Heart left ventricle (tissue), 16 donors: Measurements from ENCODE around the gene AFAP1L2. TPM values are rescaled to one million over a fixed set of nuclear protein-coding genes. Genes with fewer than 3 reads are reported as not detected.

Source experiments
- ATAC-seq, 4 donors: fragments of 200-7000 bp; cut with Tn5 transposase; one replicate each; pipeline ENCODE4 v1.9.1; 2020 to 2022; ENCODE audit warnings: moderate library complexity in 4 of 4, mild to moderate bottlenecking in 3 of 4, moderate number of reproducible peaks in 1 of 4
- DNase-seq, 5 donors: peaks; one replicate each; pipeline ENCODE4 v3.0.0-alpha.2; 2020
- H3K27ac ChIP-seq, 12 donors: fragments of 200-600 bp; sonication (generic) in 4 of 12; one replicate each; pipeline versions ENCODE4 v1.5.0 to v1.8.0; 2016 to 2022; ENCODE audit warnings: mild to moderate bottlenecking in 2 of 12
- H3K27me3 ChIP-seq, 9 donors: fragments of 200-600 bp; sonication (generic) in 2 of 9; one replicate each; pipeline versions ENCODE4 v1.5.1 to v1.8.0; 2016 to 2022; ENCODE audit warnings: mild to moderate bottlenecking in 3 of 9
- H3K36me3 ChIP-seq, 9 donors: fragments of 200-600 bp; sonication (generic) in 2 of 9; one replicate each; pipeline versions ENCODE4 v1.5.0 to v1.8.0; 2018 to 2022; ENCODE audit warnings: mild to moderate bottlenecking in 2 of 9
- H3K4me1 ChIP-seq, 12 donors: fragments of 200-600 bp; sonication (generic) in 4 of 12; one replicate each; pipeline versions ENCODE4 v1.5.0 to v1.8.0; 2016 to 2022; ENCODE audit warnings: mild to moderate bottlenecking in 3 of 12
- H3K4me3 ChIP-seq, 12 donors: fragments of 200-600 bp; sonication (generic) in 4 of 12; one replicate each; pipeline versions ENCODE4 v1.5.0 to v1.8.0; 2017 to 2022; ENCODE audit warnings: mild to moderate bottlenecking in 9 of 12, moderate library complexity in 4 of 12
- H3K9me3 ChIP-seq, 12 donors: fragments of 200-600 bp; sonication (generic) in 4 of 12; one replicate each; pipeline versions ENCODE4 v1.5.0 to v1.8.0; 2016 to 2022; ENCODE audit warnings: mild to moderate bottlenecking in 1 of 12
- CTCF ChIP-seq, 12 donors: fragments of 200-600 bp; sonication (generic) in 4 of 12; IDR thresholded peaks; one replicate each; pipeline versions ENCODE4 v1.5.0 to v1.8.0; 2018 to 2022; ENCODE audit warnings: antibody characterized with exemption in 12 of 12, mild to moderate bottlenecking in 5 of 12
- POLR2A ChIP-seq, 2 donors: fragments of 450-650 bp; IDR thresholded peaks; one replicate each; pipeline ENCODE4 v1.6.1; 2017; ENCODE audit warnings: antibody characterized with exemption in 2 of 2, mild to moderate bottlenecking in 2 of 2, moderate library complexity in 2 of 2
- WGBS, 4 donors: extraction: QIAGEN DNeasy Blood & Tissue Kit in 2 of 4; methylation state at CpG; one replicate each; pipeline versions ENCODE4 v1.1.5 to v1.1.7; 2013 to 2018; 5-methylcytosine and 5-hydroxymethylcytosine counted together
- intact Hi-C, 10 donors: fragments of 100-400 bp; cut with DNase I; formaldehyde crosslinking; loops; one replicate each; pipeline versions ENCODE4 v1.11.1 to v1.14.2; 2022
- polyA plus RNA-seq, 2 donors: library from polyadenylated mRNA; stranded (reverse); fragments of 200-250 nt; gene quantifications; one replicate each; pipeline ENCODE4 v1.2.3, GENCODE V29; 2013
- total RNA-seq, 9 donors: library from RNA; depleted of rRNA in 2 of 9; stranded (reverse); fragments of >200 nt in 2 of 9; fragmentation: NEBNext Ultra II Directional in 3 of 9; extraction: Animal tissue kit (Norgen Biotek cat#: 25700) in 3 of 9; gene quantifications; one replicate each; pipeline versions ENCODE4 v1.1.0 to v1.2.4, GENCODE V29; 2016 to 2023
- donor health status: ischemic (EF 13 %, LVEDD 7.1; RV severe dilation, severe dysfunction).
- donor health status: healthy with polysubstance abuse.
- donor health status: DM: no; HTN: yes; CAD: no.
- donor health status: DM: no; HTN: no; CAD: no.
- donor health status: ischemic (EF 25% LVEDD 6.9; RV normal size, moderate dysfunction).
- donor health status: ischemic (EF 25% LVEDD 5.7; RV mildly dilated, moderate dysfunction).
- donor health status: healthy.
- donor health status: DM: yes; HTN: yes; CAD: no.
- donor health status: ischemic (EF 35%, LVEDD 5.7; RV mildly dilated, moderate dysfunction).
- donor health status: nonischemic (EF 11% LVEDD 7.7; RV severe dilation, severe dysfunction).
- donor health status: DM: yes; HTN: yes; CAD: no.
- donor health status: PGD.
- donor health status: ischemic (EF 29% LVEDD 5.4; RV normal size, mild dysfunction).
- donor health status: nonischemic (EF 23%, LVEDD 6.1; RV moderate dilation, normal function).

The AFAP1L2 gene
- total and polyA plus RNA-seq, 11 donors = 2.8 to 8.2 (median 4.3) TPM

- Histone ChIP-seq H3K4me3 (no peak overlapping the region), H3K27me3 (no peaks in the 10 kb centered on the region), H3K9me3 (no peaks in the 10 kb centered on the region), H3K36me3 (peaks cover 0 to 100% (median 74%) of the 10 kb centered on the region in 9 donors), H3K27ac (no peak overlapping the region), H3K4me1 (peaks cover 0 to 19% (median 3%) of the 10 kb centered on the region in 12 donors)
- peak in 3 of 4 donors; percentile 11 to 21 (median 20) for ATAC-seq
- DNase-seq = no peak
- intact Hi-C loops = no loop called here
- TF ChIP-seq CTCF (IDR thresholded peaks at IDR 0.05) (no peak), POLR2A (IDR thresholded peaks at IDR 0.05) (no peak)
Measured at GRCh38 chr10:114444819-114445218, 40.5 kb upstream of the AFAP1L2 start.

- Histone ChIP-seq H3K36me3 (peaks cover 3 to 100% (median 90%) of the 10 kb centered on the region in 9 donors), H3K4me1 (peaks cover 0 to 7% (median 0%) of the 10 kb centered on the region in 12 donors), H3K27me3 (no peaks in the 10 kb centered on the region), H3K27ac (no peak overlapping the region), H3K4me3 (no peak overlapping the region), H3K9me3 (no peaks in the 10 kb centered on the region)
- ATAC-seq = no peak
- WGBS, 4 donors = 72 to 80% (median 76%) methylated on average over 4 of the region's 4 CpGs
- DNase-seq = no peak
- intact Hi-C loops = no loop called here
- TF ChIP-seq POLR2A (IDR thresholded peaks at IDR 0.05) (no peak), CTCF (IDR thresholded peaks at IDR 0.05) (no peak)
Measured at GRCh38 chr10:114442091-114442630, 37.9 kb upstream of the AFAP1L2 start.

- peaks cover 3 to 100% (median 93%) of the 10 kb centered on the region in 9 donors for H3K36me3 ChIP-seq
- no peaks in the 10 kb centered on the region for H3K27me3 ChIP-seq
- intact Hi-C loops = no loop called here
- H3K27ac ChIP-seq = no peak overlapping the region
- no peak overlapping the region for H3K4me3 ChIP-seq
- ATAC-seq (no peak), DNase-seq (no peak)
- H3K4me1 ChIP-seq = no peaks in the 10 kb centered on the region
- WGBS, 4 donors = 84 to 93% (median 87%) methylated on average over 1 of the region's 1 CpG
- TF ChIP-seq POLR2A (IDR thresholded peaks at IDR 0.05) (no peak), CTCF (IDR thresholded peaks at IDR 0.05) (no peak)
- no peaks in the 10 kb centered on the region for H3K9me3 ChIP-seq
Measured at GRCh38 chr10:114441107-114441506, 36.8 kb upstream of the AFAP1L2 start.

- ATAC-seq (no peak), DNase-seq (no peak)
- TF ChIP-seq CTCF (IDR thresholded peaks at IDR 0.05) (peak; percentile 15 to 54 (median 24)), POLR2A (IDR thresholded peaks at IDR 0.05) (no peak)
- Histone ChIP-seq H3K36me3 (peaks cover 3 to 100% (median 94%) of the 10 kb centered on the region in 9 donors), H3K27me3 (no peaks in the 10 kb centered on the region), H3K27ac (no peak overlapping the region), H3K4me3 (no peak overlapping the region), H3K4me1 (no peaks in the 10 kb centered on the region), H3K9me3 (no peaks in the 10 kb centered on the region)
- intact Hi-C loops = loop anchor here in 5 of 10 donors (5.0 kb wide), 1 partner anchor 135 kb away; no protein-coding TSS in a partner anchor
- 85 to 90% (median 87%) methylated on average over 9 of the region's 9 CpGs for WGBS, 4 donors
Measured at GRCh38 chr10:114437473-114438292, 33.4 kb upstream of the AFAP1L2 start.
